ENCODE results near the gene F2.

GRCh38 chr11:46718155-46719019 lies 626 bp upstream of the F2 start:
- TF ChIP-seq GATA2 (IDR thresholded peaks at IDR 0.05; ENCODE audit: low read depth, low read length) (no peak), GATA3 (IDR thresholded peaks at IDR 0.05; ENCODE audit: low read depth, low read length) (no peak)
